GM21381 (cell line): Measurements from ENCODE around the gene APOB.

Source experiments
- ATAC-seq: cut with Tn5 transposase; IDR thresholded peaks from one replicate; pipeline ENCODE4 v1.9.1; 2021; ENCODE audit warnings: mild to moderate bottlenecking, moderate library complexity; ENCODE audit not compliant: unreplicated experiment

The APOB gene

GRCh38 chr2:21050164-21050563, 6.3 kb upstream of the APOB start:
- ATAC-seq, result no peak

- no peak for ATAC-seq
These were observed 3.5 kb upstream of the APOB start for GRCh38 chr2:21047141-21048009.

GRCh38 chr2:21046506-21046905, 2.6 kb upstream of the APOB start:
- no peak for ATAC-seq

DNA sequence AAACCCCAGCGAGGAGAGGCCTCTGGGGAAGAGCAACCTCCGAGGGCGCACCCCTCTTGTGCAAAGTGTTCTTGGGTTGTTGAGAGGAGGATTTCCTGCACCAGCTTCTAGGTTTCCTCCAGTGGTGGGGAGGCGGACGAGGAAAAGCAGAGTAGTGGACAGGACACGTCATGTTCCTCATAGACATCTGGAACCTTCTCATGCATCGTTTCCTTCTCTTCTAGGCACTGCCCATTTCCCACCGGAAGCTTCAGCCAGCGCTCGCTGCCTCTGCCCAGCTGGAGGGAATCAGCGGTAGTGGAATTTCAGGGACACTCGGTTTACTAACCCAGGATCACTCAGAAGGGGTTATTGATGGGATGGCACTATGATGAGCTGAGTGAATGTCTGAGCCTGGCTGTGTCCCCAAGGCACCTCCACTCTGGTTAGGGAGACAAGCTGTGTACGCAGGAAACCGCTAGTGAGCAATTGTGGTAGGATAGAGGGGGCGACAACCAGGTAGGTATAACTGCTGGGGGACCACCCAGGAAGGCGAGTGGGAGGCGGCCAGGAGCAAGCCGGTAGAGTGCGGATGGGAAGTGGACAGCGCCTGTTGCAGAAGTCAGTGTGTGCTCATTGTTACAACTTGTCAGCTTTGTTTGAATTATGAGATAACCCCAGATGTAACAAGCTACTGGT, 960 bp upstream of the APOB start:
- no peak for ATAC-seq

- peak; percentile 73 for ATAC-seq
These were observed 722 bp downstream of the APOB start for GRCh38 chr2:21042958-21043743.

DNA sequence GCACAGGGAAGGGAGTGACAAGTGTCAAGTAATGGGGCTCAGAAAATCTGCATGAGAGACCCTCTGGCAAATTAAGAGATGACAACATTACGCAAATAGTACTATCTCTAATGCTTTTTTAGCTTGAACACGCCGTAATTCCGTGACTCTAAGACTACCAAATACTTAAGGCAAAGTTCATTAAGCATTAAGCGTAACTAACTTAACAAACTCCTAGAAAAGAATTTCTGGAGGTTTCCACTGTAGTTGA, 1.2 kb downstream of the APOB start:
- ATAC-seq, result no peak

GRCh38 chr2:21041943-21042707, 1.7 kb downstream of the APOB start:
- ATAC-seq, result no peak

DNA sequence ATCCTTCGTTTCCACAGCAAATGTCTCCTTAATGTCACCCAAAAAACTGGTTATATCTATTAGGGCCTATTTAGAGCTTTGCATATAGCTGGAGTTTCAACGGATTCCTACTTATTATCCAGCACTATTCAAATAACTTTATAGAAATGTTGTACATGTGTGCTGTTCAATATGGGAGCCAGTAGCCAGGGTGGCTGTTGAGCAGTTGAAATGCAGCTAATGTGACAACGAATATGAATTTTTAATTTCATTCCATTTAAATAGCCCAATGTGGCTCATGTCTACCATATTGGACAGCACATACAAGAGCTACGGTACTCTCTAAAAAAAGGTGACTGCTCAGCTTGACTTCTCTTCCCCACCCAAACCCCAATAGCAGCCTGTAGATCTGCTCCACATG, 2.4 kb downstream of the APOB start:
- no peak for ATAC-seq

- no peak for ATAC-seq
These were observed 3.1 kb downstream of the APOB start for GRCh38 chr2:21040468-21041377.

DNA sequence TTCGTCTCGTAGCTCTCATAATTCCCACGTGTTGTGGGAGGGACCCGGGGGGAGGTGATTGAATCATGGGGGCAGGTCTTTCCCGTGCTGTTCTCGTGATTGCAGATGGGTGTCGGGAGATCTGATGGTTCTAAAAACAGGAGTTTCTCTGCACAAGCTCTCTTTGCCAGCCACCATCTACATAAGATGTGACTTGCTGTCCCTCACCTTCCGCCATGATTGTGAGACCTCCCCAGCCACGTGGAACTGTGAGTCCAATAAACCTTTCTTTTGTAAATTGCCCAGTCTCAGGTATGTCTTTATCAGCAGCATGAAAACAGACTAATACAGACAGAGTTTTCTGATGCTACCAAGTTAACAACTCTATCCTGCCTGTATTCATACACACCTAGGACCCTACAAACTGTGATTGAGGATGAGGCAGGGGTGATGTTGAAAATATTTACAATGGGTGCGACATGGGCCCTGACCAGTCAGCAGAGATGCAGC, 3.9 kb downstream of the APOB start:
- ATAC-seq, result no peak

DNA sequence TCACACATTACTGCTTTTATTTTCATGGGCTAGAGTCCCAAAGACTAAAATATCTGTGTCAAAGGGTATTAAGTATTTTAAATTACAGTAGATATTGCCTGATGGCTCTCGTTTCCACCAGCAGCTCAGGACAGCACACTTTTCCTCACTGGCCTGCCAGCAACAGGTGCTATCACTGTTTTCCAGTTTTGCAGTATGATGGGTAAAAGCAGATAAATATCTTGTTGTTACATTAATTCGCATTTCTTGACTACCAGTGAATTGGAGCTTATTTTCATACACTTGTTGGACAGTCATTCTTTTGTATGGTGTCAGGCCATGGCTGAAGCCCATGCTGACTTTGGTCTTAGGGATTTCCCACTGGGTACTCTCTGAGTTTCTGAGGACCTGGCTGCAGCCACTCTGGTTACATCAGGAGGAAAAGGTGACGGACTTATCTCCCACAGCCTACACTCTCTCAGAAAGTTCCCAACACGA, 4.8 kb downstream of the APOB start:
- ATAC-seq, result no peak

GRCh38 chr2:21038403-21039073, 5.3 kb downstream of the APOB start:
- no peak for ATAC-seq

GRCh38 chr2:21037671-21038108, 6.2 kb downstream of the APOB start:
- no peak for ATAC-seq

GRCh38 chr2:21036708-21037670, 6.9 kb downstream of the APOB start:
- no peak for ATAC-seq

GRCh38 chr2:21035974-21036707, 7.7 kb downstream of the APOB start:
- no peak for ATAC-seq

- ATAC-seq, result no peak
These were observed 8.4 kb downstream of the APOB start for GRCh38 chr2:21035282-21035973.

GRCh38 chr2:21034972-21035279, 8.9 kb downstream of the APOB start:
- no peak for ATAC-seq
